ENCODE measurements around the gene EDC3. TPM values are rescaled to one million over a fixed set of nuclear protein-coding genes. Genes with fewer than 3 reads are reported as not detected.
A peak's percentile ranks its signal among the peaks of the same experiment; 100 is the strongest.

The EDC3 gene
- total RNA-seq, 2 donors from 2014 or later: 8.0 to 8.3 TPM

DNA sequence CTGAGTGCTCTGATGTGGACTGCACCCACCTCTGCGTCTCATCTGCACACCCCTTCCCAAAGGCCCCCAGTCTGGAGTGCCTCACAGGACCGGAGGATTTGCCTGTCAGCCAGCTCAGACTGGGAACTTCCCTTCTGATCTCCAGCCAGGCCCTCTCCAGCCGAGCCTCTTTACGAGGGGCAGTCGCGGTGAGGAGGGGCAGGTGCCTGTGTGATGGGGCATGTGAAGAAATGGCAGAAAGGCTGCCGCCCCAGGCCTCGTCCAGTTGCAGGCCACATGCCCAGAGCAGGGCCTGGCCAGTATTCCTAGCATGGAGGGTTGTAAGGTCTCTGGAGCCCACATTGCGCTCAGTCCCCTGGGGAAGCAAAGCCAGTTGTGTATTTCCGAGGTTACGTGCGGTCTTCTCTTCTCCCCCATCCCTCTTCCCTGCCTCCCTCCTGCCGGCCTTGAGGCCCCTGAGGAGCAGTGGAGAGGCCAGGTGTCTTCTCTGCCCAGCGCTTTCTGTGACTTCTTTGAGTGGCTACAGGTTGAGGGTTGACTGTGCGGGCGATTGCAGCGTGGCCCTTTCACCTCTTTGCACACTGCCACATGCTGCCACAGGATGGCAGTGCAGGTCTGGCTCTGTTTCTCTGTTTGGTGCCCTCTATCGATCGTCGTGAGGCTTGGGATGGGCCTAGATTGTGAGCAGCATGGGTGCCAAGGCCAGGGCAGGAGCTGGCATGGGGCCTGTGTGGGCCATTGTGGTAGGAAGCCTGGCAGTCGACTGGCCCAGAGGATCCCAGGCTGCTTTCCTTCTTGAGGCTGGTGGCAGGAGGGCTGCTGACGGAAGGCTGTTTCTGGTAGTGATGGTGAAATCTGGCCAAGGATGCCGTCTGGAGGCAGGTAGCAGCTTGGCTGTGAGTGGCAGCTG is 74.9 kb downstream of the EDC3 start:
- TF ChIP-seq, protein P1, sequence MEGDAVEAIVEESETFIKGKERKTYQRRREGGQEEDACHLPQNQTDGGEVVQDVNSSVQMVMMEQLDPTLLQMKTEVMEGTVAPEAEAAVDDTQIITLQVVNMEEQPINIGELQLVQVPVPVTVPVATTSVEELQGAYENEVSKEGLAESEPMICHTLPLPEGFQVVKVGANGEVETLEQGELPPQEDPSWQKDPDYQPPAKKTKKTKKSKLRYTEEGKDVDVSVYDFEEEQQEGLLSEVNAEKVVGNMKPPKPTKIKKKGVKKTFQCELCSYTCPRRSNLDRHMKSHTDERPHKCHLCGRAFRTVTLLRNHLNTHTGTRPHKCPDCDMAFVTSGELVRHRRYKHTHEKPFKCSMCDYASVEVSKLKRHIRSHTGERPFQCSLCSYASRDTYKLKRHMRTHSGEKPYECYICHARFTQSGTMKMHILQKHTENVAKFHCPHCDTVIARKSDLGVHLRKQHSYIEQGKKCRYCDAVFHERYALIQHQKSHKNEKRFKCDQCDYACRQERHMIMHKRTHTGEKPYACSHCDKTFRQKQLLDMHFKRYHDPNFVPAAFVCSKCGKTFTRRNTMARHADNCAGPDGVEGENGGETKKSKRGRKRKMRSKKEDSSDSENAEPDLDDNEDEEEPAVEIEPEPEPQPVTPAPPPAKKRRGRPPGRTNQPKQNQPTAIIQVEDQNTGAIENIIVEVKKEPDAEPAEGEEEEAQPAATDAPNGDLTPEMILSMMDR (IDR thresholded peaks at IDR 0.05): peak in 1 of 2 donors; percentile 75
- H3K27me3 ChIP-seq: no peaks in the 10 kb centered on the region
- H3K4me3 ChIP-seq: no peak overlapping the region
- peaks cover 71% of the 10 kb centered on the region for H3K36me3 ChIP-seq
- no peak overlapping the region for H3K27ac ChIP-seq
- no peaks in the 10 kb centered on the region for H3K9me3 ChIP-seq
- peaks cover 0 to 51% of the 10 kb centered on the region in 2 donors for H3K4me1 ChIP-seq
- no peak for DNase-seq (ENCODE audit: low spot score)

DNA sequence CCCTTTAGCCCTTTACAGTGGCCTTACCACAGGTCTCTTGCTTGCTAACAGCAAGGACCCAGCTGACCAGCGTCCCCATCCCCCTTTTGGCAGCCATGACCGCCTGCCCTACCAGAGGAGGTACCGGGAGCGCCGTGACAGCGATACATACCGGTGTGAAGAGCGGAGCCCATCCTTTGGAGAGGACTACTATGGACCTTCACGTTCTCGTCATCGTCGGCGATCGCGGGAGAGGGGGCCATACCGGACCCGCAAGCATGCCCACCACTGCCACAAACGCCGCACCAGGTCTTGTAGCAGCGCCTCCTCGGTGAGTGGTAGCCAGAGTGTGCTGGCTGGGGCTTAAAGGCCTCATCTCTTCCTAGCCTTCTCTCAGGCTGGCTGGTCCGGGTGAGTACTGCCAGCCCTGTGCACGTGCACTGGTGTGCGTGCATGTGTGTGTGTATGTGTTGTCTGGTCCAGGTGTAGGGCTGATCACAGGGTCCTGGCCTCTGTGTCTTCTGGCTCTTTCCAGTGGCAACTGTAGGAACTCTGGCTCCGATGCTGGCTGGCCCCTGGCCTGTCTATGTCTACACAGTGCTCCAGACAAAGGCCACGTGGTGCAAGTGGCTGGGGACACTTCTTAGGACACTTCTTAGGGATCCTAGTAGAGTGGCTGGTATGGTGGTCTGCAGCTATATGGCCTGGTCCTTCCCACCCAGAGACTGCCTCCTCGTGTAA is 75.7 kb downstream of the EDC3 start:
- H3K36me3 ChIP-seq: peaks cover 63% of the 10 kb centered on the region
- peaks cover 0 to 51% of the 10 kb centered on the region in 2 donors for H3K4me1 ChIP-seq
- H3K4me3 ChIP-seq: no peak overlapping the region
- H3K27me3 ChIP-seq: no peaks in the 10 kb centered on the region
- H3K9me3 ChIP-seq: no peaks in the 10 kb centered on the region
- DNase-seq (ENCODE audit: low spot score): no peak
- TF ChIP-seq, protein P1 (IDR thresholded peaks at IDR 0.05): no peak
- no peak overlapping the region for H3K27ac ChIP-seq

DNA sequence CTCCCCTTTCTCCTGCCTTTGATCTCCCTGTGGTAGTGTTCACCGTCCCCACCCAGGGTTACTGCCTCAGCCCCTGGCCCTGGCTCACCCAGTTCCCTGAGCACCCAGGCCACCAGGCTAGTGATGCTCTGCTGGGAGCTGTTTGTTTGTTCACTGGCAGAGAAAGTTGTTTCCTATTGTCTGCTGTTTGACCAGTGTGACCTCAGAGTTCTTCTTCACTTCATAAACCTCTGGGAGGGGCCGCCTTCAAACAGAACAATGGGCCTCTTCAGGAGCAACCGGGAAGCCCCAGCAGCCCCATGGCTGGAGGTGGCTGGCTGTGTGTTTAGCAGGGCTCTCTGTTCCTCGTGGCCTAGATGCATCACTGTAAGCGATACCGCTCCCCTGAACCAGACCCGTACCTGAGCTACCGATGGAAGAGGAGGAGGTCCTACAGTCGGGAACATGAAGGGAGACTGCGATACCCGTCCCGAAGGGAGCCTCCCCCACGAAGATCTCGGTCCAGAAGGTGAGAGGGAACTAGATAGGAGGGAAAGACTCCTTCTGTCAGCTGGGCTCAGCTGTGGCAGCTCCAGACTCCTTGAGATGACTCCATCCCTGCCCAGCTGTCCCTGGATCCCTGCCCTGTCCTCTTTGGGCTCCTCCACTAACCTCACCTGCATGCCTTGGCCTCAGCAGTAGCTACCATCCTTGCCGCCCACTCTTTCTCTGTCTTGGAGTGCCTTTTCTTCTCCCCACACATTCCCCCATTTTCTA is 76.8 kb downstream of the EDC3 start:
- Histone ChIP-seq H3K9me3 (no peaks in the 10 kb centered on the region), H3K27ac (peak overlapping the region; percentile 4 to 95), H3K36me3 (peaks cover 52% of the 10 kb centered on the region), H3K4me3 (no peak overlapping the region), H3K27me3 (no peaks in the 10 kb centered on the region), H3K4me1 (peaks cover 0 to 56% of the 10 kb centered on the region in 2 donors)
- TF ChIP-seq, protein P1 (IDR thresholded peaks at IDR 0.05): no peak
- DNase-seq (ENCODE audit: low spot score): no peak

DNA sequence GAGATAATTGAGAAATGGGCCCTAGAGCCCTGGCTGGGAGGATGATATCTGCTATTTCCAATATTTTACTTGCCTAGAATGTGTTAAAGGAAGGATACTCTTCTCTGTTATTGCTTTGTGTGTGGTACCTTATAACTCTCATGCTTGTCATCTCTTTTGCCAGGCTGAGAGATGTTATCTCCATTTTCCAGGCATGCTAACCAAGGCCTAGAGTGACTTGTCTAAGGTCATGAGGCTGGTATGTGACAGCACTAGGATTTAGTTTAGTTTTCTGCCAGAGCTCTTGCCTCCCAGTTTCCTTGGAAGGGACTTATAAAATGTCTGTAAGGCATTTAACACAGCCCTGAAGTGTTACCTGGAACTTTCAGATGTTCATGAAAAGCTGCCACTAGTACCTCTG is 78.8 kb downstream of the EDC3 start:
- Histone ChIP-seq H3K36me3 (peaks cover 32% of the 10 kb centered on the region), H3K27ac (peak overlapping the region; percentile 95 to 96), H3K9me3 (no peaks in the 10 kb centered on the region), H3K4me3 (peak overlapping the region; percentile 95 to 96), H3K4me1 (peaks cover 0 to 59% of the 10 kb centered on the region in 2 donors), H3K27me3 (no peaks in the 10 kb centered on the region)
- TF ChIP-seq, protein P1 (IDR thresholded peaks at IDR 0.05): no peak
- DNase-seq (ENCODE audit: low spot score): no peak

DNA sequence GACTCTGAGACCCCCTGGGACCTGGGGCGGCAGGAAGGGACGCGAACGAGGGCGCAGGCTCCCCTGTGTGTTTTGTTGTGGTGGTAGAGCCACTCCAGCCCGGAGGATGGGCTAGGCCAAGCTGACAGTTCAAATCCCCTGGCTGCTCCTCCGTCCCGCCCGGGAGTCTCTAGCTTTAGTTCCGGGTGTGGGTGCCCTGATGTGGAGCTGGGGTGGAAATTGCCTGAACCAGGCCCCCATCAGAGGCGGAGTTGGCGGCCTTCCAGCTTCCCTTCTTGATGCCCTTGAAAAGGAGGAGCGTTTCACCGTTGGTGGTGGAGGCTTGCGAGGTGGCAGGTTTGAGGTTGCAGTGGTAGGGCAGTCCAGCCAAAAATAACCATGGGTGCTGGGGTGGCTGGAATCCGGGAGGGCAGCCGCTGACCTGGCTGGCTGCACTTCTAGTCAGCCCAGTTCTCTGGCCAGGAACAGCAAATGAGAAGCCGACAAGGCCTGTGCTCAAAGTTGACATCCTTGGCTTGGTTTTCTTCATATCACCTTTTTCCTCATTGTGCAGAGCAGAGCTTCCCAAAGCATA is 79.4 kb downstream of the EDC3 start:
- peak; percentile 80 for DNase-seq (ENCODE audit: low spot score)
- Histone ChIP-seq H3K4me3 (peak overlapping the region; percentile 95 to 96), H3K36me3 (peaks cover 27% of the 10 kb centered on the region), H3K27ac (peak overlapping the region; percentile 95 to 96), H3K4me1 (peaks cover 0 to 56% of the 10 kb centered on the region in 2 donors), H3K27me3 (no peaks in the 10 kb centered on the region), H3K9me3 (no peaks in the 10 kb centered on the region)
- TF ChIP-seq, protein P1 (IDR thresholded peaks at IDR 0.05): no peak

Data from right atrium auricular region (tissue), 2 donors.